NCI-H82 treated with DMSO at 0.1 percent for 48 hours (cell line): ENCODE measurements around the gene FAM240A.

Experiments
- DNase-seq: peaks from one replicate; lab custom pipeline; 2025; ENCODE audit not compliant: unreplicated experiment; lab: John Stamatoyannopoulos, UW

Gene FAM240A

DNA sequence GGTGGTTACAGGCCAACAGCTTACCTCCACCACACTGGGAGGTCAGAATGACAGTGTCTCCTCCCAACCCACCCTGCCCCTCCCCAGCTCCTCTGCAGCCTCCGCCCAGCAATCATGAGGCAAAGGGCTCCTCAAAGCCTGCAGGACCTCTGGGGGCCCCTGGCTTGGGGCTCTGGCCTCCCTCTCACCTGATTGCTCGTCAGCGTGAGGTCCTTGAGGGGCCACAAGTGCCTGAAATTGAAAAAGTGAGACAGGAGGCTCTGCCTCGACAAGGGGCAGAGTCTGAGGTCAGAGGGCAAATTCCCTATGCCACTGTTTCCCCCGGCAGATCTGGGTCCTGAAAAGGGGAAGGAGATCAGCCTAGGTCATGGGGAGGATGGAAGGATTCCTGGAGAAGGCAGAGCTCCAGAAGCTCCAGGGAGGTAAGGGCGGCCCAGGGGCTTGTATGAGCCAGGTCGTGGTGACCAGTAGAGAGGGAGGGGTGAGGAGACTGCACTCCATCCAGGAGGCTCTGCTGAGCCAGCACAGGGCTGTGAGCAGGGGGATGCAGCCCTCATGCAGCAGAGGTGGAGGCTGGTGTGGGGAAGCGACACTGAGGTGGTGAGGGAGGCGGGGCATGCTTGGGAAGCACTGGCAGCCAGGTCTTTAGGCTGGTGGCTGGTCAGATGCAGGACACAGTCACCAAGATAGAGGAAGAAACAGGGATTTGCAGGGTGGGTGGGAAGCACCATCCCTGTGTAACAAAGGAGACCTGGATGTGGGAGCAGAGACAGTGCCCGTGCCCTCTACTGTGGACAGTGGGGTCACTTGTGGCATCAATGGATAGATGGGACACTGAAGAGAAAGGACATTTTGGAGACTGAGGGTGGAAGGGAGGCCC is 61.1 kb downstream of the FAM240A start:
- DNase-seq = no peak

DNA sequence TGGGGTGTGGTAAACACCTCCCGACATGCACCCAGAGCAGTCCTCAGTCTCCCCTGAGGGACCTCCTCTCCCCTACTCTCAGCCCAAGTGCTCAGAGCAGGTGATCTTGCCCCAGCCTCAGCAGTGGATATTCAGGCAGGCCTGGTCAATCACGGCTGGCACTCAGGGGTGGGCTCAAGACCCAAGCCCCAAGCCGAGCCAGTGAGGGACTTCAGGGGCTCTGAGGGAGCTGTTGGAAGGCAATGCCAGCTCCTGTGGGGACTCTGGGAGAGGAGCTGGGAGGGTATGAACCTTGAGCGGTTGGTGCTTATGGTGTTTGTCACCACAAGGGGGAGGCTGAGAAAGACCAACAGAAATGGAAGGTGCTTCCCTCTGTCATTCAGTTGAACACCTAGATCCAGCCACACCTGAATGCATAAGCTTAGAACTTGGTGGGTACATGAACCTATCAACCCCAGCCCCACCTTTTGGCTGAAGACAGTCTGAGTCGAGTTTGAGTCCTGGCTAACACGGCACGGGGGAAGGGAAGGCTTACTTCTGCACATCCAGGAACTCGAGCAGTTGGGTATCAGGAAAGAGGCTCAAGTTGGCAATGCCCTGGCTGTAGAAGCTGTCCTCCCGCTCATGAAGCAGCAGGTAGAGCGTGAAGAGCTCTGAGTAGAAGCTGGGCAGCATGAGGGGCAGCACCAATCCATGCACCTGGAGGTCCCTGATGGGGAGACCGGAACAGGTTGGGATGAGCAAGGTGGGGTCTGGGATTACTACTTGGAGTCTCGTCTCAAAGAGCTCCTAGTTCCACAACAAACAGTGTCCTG is 61.9 kb downstream of the FAM240A start:
- DNase-seq = no peak

DNA sequence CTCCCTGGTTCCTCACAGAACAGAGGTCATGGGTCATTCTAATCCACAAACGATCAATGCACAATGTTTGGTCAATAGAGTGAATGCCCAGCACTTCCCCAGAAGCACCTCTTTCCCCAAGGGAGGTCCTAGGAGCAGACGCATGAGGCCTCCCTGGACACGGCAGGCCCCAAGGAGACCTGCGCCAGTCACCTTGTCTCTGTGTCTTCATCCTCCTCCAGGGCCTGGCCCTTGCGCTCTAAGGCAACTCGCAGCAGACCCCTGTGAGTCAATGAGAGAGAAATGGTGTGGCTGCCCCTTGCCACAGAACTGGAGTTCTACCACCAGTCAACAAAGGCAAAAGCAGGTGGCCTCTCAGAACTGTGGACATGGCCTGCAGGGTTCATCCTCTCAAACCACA is 63.1 kb downstream of the FAM240A start:
- DNase-seq = no peak
